ENCODE data around the gene PCNT.
"Not testable (repeated sequence)": the region's sequence is repeated elsewhere in the genome, so short reads cannot be mapped to it uniquely, and the experiment has no call there.

PCNT gene

DNA sequence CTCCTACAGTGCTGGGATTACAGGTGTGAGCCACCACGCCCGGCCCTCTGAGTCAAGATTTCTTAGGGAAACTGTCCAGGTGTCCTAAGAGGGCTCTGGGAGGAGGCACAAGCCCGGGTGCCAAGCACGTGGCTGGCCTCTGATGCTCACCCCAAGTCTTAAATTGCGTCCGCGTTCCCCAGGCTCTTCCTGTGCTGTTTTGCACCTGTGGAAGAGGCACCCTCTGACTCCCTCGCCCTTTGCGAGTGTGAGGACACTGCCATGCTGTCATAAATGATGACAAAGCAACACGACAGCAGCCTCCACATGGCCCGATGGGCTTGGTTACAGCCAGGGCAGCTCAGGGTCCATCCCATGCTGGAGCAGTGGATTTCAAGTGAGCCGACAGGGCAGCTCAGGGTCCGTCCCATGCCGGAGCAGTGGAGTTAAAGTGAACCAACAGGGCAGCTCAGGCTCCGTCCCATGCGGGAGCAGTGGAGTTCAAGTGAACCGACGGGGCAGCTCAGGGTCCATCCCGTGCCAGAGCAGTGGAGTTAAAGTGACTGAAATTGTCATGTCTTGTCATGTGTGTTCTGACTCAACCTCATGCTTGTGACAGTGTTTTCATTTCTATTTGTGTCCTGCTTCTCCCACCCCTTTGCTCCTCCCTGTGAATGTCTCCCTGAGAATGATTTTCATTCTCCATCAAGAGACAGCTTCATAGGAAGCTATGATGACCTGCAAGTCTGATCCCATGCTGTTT is 33.9 kb downstream of the PCNT start:
- no peak for DNase-seq

DNA sequence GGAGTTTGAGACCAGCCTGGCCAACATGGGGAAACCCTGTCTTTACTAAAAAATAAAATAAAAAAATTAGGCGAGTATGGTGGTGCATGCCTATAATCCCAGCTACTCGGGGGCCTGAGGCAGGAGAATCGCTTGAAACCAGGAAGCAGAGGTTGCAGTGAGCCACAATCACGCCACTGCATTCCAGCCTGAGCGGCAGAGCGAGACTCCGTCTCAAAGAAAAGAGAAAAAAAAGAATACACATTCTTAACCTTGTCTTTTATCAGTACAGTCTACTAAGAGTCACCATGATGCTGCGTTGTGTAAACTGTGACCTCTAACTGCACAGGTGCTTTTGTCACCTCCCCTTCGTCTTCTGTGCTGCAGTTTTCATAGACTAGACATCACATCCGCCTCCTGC is 37.2 kb downstream of the PCNT start:
- DNase-seq, result no peak

DNA sequence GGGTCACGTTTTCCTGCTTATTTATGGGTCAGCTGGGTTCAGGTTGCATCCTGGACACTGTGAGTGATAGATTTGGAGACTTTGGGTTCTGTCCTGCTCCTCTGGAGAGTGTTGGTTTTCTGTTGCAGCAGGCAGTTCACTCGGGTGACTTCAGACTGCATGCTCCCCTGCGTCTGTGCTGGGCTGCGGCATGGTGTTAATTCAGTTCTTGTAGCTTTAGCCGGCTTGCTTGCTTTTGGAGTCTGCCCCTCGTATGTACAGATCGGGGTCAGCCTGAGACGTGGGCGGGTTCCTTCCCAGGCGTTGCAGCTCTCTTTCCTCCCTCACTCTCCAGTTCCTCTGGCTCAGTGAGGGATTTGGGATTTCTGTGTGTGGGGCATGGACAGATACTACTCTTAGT is 38.0 kb downstream of the PCNT start:
- no peak for DNase-seq

DNA sequence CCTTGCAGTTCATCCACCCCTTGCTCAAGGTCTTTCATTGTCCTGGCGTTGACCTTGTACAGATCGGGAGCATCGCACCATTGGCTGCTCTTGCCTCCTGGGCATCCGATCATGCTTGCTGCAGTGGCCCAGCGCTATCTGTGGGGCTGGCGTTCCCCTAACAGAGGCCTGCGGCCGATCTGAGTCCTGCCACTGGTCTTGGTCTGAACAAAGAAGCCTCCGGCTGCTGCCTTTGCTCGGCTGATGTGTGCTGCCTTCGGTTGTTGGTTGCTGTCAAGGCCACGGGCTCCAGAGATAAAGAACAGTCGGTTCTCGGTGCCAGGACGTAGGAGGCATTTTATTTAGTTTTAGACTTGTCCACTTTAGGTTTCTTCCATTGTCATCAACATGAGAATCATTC is 39.0 kb downstream of the PCNT start:
- no peak for DNase-seq

DNA sequence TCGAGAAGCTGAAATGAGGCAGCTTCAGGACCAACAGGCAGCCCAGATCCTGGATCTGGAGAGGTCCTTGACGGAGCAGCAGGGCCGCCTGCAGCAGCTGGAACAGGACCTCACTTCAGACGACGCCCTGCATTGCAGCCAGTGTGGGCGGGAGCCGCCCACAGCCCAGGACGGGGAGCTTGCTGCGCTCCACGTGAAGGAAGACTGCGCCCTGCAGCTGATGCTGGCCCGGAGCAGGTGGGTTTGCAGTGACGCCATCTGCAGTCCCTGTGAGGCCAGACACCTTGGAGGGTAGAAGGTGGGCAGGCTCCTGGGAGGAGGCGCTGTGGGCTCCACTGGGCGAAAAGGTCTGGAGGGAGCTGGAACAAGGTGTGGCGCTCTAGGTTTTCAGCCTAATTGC is 39.7 kb downstream of the PCNT start:
- no peak for DNase-seq

DNA sequence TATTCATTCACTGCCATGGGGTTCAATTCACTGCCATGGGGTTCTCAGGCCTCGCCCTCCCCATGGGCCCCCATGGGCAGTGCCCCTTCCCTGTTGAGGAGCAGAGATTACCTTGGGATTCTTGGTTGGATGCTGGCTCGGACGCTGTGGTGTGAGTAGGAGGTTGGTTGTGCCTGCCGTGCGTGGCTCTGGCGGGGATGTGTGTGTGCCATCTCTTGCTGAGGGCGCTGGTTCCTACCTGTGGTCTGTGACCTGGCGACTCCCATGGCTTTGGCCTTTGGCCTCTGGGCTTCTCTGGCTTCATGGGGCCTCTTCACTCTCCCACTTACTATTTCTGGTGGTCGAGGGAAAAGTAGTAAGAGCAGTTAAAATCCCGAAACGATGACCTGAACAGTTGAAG is 42.1 kb downstream of the PCNT start:
- no peak for DNase-seq

DNA sequence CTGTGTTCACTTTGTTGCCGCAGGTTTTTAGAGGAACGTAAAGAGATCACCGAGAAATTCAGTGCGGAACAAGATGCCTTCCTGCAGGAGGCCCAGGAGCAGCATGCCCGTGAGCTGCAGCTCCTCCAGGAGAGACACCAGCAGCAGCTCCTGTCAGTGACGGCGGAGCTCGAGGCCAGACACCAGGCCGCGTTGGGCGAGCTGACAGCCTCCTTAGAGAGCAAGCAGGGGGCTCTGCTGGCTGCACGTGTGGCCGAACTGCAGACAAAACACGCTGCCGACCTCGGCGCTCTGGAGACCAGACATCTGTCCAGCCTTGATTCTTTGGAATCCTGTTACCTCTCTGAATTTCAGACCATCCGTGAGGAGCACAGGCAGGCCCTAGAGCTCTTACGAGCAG is 42.6 kb downstream of the PCNT start:
- DNase-seq, result no peak

DNA sequence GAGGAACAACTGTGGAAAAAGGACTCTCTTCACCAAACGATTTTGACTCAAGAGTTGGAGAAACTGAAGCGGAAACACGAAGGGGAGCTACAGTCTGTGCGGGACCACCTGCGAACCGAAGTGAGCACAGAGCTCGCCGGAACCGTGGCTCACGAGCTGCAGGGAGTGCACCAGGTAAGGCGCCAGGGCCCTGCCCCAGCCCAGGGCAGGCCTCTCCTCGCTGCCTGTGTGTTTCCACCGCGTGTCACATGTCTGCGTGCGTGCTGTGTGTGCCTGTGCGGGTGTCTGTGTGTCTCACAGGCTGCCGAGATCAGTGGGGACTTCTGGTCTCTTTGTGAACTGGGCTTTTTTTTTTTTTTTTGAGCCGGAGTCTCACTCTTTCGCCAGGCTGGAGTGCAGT is 43.0 kb downstream of the PCNT start:
- no peak for DNase-seq

DNA sequence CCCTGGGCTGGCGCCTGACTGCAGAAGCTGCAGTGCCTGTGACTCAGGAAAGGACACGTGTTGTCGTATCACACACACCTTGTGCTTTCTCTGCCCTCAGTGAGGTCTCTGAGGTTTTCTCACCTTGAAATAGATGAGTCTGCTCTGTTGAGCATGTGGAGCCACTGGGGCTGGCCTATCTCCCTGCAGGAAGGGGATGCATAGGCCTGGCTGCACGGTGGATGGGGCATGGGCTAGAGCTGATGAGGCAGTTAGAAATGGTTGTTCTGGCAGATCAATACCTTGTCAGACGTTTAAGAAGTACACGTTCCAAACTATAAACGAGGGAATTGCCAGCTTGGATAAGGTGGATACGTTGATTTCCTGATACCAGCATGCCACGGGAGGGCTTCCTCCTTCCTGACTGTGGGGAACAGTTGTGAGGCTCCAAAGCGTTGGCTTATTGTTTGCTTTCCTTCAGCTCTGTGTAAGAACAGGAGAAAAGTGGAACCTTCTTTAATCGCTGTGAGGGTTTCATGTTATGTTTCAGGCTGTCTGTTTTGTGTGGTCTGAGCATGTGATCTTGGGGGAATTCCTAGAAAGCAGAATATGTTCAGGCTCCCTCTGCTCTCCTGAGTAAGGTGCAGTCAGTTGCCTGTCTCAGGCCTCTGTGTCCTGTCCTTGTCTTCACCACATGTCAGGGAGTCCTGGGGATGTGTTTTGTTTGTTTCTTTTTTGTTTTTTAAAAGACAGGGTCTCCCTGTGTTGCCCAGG is 44.8 kb downstream of the PCNT start:
- DNase-seq, result peak; percentile 37

DNA sequence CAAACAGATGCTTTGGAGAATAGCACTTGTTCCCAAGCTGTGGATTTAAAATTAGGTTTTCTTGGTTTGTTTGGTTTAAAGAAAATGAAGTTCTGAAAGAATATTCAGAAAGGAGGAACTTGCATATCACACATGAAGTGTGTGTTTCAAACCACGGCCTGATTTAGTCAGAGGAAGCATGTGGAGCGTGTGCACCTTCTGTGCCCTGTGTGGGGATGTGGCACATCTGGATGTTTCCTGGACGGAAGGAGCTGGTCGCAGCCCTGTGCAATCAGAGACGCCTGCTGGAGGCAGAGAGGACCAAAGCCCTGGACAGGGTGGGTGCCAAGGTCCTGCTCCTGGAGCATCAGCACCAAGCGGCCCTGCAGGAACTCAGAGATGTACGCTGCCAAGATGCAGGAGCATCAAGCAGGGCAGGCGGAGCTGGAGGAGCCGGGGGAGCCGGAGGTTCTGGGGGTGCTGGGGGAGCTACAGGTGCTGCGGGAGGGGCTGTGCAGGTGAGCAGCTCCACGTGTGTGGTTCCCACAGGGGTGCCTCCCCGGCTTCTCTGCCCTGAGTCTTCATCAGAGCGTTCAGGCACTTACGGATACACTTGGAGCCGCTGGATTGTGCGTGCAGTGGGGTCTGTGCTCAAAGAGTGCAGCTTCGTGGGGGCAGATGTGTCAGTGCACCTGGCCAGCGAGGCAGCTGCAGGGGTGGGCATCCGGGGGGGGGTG is 45.7 kb downstream of the PCNT start:
- no peak for DNase-seq

DNA sequence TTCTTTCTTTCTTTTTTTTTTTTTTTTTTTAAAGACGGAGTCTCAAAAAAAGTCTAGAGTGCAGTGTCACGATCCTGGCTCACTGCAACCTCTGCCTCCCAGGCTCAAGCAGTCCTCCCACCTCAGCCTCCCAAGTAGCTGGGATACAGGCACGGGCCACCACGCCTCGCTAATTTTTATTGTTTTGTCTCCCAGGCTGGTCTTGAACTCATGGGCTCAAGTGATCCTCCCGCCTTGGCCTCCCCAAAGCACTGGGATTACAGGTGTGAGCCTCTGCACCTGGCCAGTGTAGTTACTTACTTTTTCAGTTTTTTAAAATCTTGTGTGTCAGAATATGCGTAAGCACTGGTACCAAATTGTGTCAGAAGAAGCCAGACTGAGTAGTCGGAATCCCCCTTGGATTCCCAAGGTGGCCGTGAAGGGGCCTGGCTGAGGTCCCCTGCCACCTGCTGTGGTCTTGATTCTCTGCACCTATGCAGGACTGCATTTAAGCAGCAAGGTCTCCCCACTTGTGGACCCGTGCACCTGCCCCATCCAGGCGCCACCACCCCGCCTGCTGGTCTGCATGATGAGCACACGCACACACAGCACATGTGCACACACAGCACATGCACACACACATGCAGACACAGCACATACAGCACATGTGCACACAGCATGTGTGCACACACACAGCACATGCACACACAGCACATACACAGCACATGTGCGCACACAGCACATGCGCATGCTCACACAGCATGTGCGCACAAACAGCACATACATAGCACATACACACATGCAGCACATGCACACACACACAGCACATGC is 47.5 kb downstream of the PCNT start:
- no peak for DNase-seq

DNA sequence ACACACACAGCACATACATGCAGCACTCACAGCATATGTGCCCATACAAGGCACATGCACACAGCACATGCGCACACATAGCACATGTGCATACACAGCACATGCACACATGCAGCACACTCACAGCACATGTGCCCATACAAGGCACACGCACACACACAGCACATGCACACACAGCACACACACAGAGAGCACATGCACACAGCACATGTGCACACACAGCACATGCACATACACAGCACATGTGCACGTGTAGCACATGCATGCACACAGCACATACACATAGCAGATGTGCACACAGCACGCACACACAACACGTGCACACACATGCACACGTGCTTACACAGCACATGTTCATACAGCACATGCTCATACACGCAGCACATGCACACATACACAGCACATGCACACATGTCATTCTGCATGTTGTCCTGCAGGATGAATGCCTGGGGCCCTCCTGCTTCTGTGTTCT is 48.1 kb downstream of the PCNT start:
- DNase-seq, result no peak

DNA sequence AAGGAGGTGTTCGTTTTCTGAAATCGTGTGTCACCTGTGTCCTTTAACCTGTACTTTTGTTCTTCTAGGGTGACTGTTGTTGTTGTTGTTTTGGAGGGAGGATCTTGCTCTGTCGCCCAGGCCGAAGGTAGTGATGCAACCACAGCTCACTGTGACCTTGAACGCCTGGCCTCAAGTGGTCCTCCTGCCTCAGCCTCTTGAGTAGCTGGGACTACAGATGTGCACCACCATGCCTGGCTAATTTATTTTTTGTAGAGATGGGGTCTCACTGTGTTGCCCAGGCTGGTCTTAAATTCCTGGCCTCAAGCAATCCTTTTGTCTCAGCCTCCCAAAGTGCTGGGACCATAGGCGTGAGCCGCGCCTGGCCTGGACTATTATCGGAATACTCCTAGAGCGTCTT is 49.0 kb downstream of the PCNT start:
- DNase-seq, result not testable (repeated sequence)

DNA sequence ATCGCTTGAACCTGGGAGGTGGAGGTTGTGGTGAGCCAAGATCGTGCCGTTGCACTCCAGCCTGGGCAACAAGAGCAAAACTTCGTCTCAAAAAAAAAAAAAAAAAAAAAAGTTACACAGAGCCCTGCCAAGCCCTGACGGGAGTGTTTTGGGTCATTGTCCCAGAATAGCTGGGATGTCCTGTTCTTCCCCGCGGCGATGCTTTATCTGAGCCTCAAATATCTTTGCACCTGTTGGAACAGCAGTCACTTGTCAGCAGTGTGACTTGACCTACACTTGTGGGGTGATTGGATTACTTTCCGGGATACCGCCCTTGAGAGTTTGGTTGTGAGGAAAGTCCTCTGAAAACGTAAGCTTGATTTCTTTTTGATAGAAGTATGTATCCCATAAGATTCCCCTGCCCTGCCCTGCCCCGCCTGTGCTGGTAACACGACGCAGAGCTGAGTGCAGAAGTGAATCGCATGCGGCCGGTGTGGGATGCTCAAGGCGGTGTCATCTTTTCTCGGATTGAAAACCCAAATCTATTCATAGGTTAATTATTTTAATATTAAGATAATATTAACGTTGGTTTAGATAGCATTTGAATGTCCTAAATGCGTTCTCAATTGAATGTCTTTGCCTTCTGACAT is 50.9 kb downstream of the PCNT start:
- no peak for DNase-seq

DNA sequence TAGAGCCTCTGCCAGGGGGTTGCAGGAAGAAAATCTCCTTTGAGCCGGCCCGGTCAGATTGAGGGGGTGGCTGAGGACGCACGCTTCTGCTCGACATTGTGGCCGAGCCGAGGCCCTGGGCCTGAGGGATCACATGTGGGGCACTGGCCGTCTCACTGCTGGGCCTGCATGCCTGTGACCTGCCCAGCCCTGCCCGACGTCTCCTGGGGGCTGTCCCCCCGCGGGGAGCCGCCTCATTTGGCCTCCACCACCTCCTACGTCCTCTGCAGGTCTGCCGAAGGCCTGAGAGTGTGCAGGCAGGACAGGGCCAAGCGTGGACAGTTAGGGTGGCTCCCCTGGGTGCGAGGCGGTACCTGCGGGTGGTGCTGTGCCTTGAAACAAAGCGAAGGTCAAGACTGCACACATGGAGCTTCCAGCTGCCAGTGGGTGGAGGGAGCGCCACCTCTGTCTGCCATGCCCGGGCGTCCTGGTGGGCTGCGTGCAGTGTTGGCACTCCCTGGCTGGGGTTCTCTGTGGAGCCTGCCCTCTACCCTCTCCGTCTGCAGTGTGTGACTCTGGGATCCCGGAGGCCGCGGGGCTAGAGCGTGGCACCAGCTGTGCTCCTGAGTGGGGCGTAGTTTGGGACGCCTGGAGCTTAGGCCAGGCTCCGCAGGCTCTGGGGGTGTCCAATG is 51.7 kb downstream of the PCNT start:
- no peak for DNase-seq

DNA sequence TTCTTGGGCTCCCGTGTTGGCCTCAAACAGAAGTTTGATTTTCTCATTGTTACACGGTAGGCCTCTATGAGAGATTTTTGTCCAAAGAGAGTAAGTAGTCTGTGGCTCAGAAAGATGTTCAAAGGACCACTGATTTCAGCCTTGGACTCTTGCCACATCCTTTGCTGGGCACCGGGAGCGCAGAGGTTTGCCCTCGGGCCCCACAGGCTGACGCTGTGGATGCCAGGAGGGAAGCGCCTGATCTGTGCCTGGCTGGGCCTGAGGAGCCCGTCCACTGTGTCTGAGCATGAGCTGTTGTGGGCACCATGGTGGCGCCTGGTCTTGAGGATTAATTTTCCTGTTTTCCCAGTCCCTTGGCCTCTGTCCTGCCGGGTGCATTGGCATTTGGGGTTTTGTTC is 52.3 kb downstream of the PCNT start:
- no peak for DNase-seq

DNA sequence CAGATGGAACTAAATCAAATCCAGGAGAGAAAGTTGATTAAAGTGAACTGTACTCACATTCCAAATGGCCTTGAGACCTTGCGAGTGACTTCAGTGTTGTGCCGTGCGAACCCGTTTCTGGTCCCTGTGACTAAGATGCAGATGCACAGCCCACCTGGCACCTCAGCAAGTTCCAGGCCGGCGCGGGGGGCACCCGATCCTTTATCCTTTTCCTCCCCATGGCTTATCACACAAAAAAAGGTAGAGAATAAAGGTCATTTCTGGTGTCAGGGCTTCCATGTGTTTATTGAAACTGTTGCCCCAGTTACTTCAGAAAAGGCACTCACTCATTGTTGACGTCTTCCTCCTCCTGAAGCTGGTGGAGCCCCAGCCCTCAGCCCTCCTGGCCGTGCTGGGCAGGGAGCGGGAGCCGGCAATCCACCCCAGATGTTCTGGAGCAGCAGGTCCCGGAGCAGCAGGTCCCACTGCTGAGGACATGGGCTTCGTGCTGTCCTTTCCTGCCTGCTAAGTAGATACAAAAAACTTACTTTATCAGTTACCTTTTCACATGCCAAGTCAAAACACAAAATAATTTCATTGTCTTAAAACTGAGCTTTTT is 53.0 kb downstream of the PCNT start:
- no peak for DNase-seq

DNA sequence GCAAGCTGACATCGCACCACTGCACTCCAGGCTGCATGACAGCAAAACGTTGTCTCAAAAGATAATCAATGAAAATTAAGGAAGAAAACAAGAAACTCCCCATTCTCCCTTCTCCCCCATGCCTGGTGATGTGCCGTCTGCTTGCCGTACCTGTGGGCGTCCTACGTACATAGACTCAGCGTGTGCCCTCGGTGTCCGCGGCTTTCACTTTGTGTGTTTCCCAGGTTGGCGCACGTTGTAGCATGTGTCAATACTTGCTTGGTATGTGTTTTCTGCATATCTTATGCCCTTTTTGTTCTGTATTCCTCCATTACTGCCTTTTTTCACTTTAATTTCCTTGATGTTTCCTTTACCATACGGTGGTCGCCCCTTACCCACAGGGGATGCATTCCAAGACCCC is 53.8 kb downstream of the PCNT start:
- DNase-seq, result no peak

DNA sequence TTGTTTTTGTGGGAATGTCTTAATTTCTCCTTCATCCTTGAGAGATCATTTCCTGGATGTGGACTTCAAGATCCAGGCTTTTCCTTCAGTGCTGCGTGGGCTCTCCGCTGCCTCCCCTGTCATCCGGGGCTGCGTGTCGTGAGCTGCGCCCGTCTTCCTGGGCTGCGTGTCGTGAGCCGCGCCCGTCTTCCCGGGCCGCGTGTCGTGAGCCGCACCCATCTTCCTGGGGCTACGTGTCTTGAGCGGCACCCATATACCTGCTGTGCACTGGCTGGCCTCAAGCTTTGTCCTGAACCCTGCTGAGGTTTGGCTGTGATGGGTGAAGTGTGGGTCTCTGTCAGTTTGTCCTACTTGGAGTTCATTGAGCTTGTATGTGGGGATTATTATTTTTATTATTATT is 55.1 kb downstream of the PCNT start:
- DNase-seq, result no peak

DNA sequence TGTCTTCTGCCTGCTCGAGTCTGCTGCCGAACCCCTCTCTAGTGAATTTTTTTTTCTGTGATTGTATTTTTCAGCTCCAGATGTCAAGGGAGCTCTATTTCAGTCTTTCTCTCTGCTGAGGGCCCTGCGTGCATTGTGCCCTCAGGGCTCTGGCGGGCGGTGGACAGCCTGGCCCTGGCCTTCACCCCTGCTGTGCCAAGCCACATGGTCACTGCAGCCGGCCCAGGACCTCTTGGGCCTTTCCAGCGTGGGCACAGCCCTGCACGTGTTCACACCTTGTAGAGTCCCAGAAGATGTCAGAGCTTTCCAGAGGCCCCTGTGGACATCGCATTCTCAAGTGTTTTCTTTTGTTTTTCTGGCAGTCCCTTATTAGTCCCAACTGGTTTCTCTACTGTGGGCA is 55.7 kb downstream of the PCNT start:
- DNase-seq, result no peak

DNA sequence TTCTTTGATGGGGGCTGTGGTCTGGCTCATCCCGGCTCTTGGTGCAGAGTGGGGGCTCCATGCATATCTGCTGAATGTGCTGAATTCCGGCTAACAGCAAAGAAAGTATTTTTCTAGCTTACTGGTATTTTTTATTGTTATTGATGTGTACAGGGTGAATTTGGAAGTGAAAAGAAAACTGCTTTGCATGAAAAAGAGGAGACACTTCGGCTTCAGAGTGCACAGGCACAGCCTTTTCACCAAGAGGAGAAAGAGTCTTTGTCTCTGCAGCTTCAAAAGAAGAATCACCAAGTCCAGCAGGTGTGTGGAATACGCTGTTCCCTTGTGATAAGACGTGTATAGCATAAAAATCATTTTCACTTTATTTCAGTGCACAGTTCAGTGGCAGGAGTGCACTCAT is 57.6 kb downstream of the PCNT start:
- no peak for DNase-seq

DNA sequence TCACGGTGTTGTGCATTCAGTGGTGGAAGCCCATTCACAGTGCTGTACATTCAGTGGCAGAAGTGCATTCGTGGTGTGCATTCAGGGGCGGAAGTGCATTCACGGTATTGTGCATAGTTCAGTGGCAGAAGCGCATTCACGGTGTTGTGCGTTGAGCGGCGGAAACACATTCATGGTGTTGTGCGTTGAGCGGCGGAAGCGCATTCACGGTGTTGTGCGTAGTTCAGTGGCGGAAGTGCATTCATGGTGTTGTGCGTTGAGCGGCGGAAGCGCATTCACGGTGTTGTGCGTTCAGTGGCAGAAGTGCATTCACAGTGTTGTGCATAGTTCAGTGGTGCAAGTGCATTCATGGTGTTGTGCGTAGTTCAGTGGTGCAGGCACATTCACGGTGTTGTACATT is 60.6 kb downstream of the PCNT start:
- no peak for DNase-seq
